MM.1S (cell line): ENCODE results near the gene LGR5.

Source experiments
- CTCF ChIP-seq: fragments of 300-600 bp; sonication (generic); IDR thresholded peaks from 2 replicates; pipeline ENCODE4 v1.5.1; 2016; ENCODE audit warnings: antibody characterized with exemption, low read length, mixed read lengths
- EZH2 ChIP-seq: fragments of 300-600 bp; sonication (generic); optimal IDR thresholded peaks from 2 replicates; pipeline ENCODE3; 2017; ENCODE audit warnings: low read depth, mild to moderate bottlenecking, antibody characterized with exemption, low read length, mixed read lengths

DNA sequence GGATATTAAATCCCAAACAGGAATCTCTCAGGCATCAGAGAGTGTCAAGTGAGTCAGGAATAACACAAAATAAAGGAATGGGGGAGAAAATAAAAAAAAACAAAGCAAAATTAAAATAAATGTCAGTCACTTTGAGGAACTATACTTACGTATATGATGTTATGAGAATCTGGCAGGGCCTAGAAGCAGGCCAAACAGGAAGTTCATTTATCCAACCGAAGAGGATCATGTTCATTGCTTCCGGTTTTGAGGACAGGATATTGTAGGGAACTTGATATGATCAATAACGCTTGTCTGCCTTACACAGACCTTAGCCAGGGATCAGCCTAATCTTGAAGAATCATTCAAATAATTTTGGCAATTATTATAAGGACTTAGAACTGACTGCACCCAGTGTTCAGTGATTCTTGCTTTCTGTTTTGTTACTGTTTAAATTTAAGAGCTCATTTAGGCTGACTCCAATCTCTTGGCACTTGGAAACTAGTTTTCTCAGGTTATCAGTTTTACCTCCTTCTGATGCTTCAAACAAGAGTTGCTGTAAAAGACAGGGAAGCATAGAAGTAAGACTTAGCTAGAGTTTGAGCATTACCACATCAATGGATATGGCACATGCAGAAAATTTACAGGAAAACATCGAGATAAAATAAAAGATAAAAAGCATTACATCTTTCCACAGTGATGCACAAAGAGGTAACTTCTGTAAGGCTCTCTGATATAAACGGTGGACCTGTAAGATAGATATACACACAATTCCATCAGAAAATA, 170.6 kb downstream of the LGR5 start:
- TF ChIP-seq CTCF (no peak), EZH2 (no peak)
